HepG2 (cell line): Measurements from ENCODE around the gene TLN1. TPM values are rescaled to one million over a fixed set of nuclear protein-coding genes. Genes with fewer than 3 reads are reported as not detected.

Experiments used
- ATAC-seq: fragments of 200-7000 bp; cut with Tn5 transposase; 3 replicates; pipeline ENCODE4 v1.9.1; 2020; ENCODE audit warnings: mild to moderate bottlenecking, moderate library complexity
- BruUV-seq: library from RNA; stranded (reverse); fragments of 400-500 nt; replicated peaks from 2 replicates; lab custom pipeline; 2021; lab: Mats Ljungman, UMichigan
- CTCF ChIA-PET: fragments of 300-600 bp; formaldehyde crosslinking; extraction: SDS; loops from one replicate; lab custom pipeline; 2021; ENCODE audit warnings: low total read pairs, inconsistent platforms, low intra/inter-chr PET ratio; lab: Yijun Ruan, JAX
- POLR2A ChIA-PET: fragments of 350-600 bp; sonication (Branson Sonifier 250); formaldehyde crosslinking; loops from one replicate; lab custom pipeline; 2020; ENCODE audit warnings: antibody characterized with exemption, inconsistent platforms; lab: Yijun Ruan, JAX
- DNase-seq: peaks from one replicate; pipeline ENCODE4 v3.0.0-alpha.2; 2015; ENCODE audit warnings: low spot score
- FAIRE-seq: peaks from 3 replicates; lab custom pipeline; 2011; peaks lifted over from hg19 to GRCh38; lab: Jason Lieb, UNC
- H2AFZ ChIP-seq: one replicate; pipeline ENCODE4 v1.6.1; 2011; ENCODE audit warnings: low read length, inconsistent platforms
- H3K27ac ChIP-seq: fragments of 300-600 bp; 3 replicates; pipeline ENCODE4 v1.8.0; 2011; ENCODE audit warnings: mixed run types, mild to moderate bottlenecking, mixed read lengths, low read length, inconsistent platforms; ENCODE audit not compliant: insufficient read depth; ENCODE audit errors: extremely low read length
- H3K27me3 ChIP-seq, 2 experiments: fragments of 200-600 bp in 1 of 2; 2 replicates in 1 of 2; 3 replicates in 1 of 2; pipeline versions ENCODE4 v1.6.0 to v1.8.0; 2011; ENCODE audit warnings: low read length in 2 of 2, mild to moderate bottlenecking in 2 of 2, moderate library complexity in 2 of 2, inconsistent platforms in 1 of 2; ENCODE audit not compliant: insufficient read depth in 2 of 2, control insufficient read depth in 1 of 2
- H3K36me3 ChIP-seq, 2 experiments: fragments of 200-600 bp in 1 of 2; replicated peaks in 1 of 2; 2 replicates in 1 of 2; 3 replicates in 1 of 2; pipeline versions ENCODE4 v1.5.1 to v1.8.0; 2011; ENCODE audit warnings: low read length in 2 of 2, inconsistent platforms in 1 of 2; ENCODE audit not compliant: insufficient read depth in 2 of 2, control insufficient read depth in 1 of 2
- H3K4me1 ChIP-seq: 2 replicates; pipeline ENCODE4 v1.5.1; 2012; ENCODE audit warnings: low read length, inconsistent platforms; ENCODE audit not compliant: insufficient read depth
- H3K4me2 ChIP-seq: 2 replicates; pipeline ENCODE4 v1.6.0; 2011; ENCODE audit warnings: low read depth, low read length, inconsistent platforms
- H3K4me3 ChIP-seq, 3 experiments: fragments of 200-600 bp in 1 of 3; sonication (generic), shearing (Covaris generic) in 1 of 3; replicated peaks in 1 of 3; 2 replicates each; pipeline ENCODE4 v1.5.1; 2011 to 2016; ENCODE audit warnings: low read length in 3 of 3, inconsistent platforms in 2 of 3, low read depth in 2 of 3, mild to moderate bottlenecking in 2 of 3, control low read depth in 1 of 3, mixed read lengths in 1 of 3; ENCODE audit not compliant: insufficient read depth in 1 of 3
- H3K79me2 ChIP-seq: one replicate; pipeline ENCODE4 v1.6.1; 2011; ENCODE audit warnings: low read length, inconsistent platforms; ENCODE audit not compliant: insufficient read depth
- H3K9ac ChIP-seq: 2 replicates; pipeline ENCODE4 v1.6.0; 2011; ENCODE audit warnings: mild to moderate bottlenecking, low read depth, low read length, inconsistent platforms; ENCODE audit not compliant: insufficient read depth
- H3K9me3 ChIP-seq: 2 replicates; pipeline ENCODE4 v1.5.1; 2012; ENCODE audit warnings: mild to moderate bottlenecking, low read length
- H4K20me1 ChIP-seq: 2 replicates; pipeline ENCODE4 v1.6.0; 2011; ENCODE audit warnings: inconsistent platforms, mild to moderate bottlenecking, low read length, moderate library complexity; ENCODE audit not compliant: insufficient read depth
- FOXM1 ChIP-seq: sonication (generic); formaldehyde crosslinking; IDR thresholded peaks from 2 replicates; pipeline ENCODE4 v1.5.0; 2020; ENCODE audit warnings: missing genetic modification reagents
- GPBP1L1 ChIP-seq: sonication (generic); formaldehyde crosslinking; IDR thresholded peaks from 2 replicates; pipeline ENCODE4 v1.5.0; 2020; ENCODE audit warnings: mild to moderate bottlenecking, missing genetic modification reagents
- LCORL ChIP-seq, 2 experiments: fragments of 450-650 bp in 1 of 2; sonication (generic) in 1 of 2; formaldehyde crosslinking in 1 of 2; IDR thresholded peaks; 2 replicates each; pipeline versions ENCODE4 v1.5.0 to v1.6.1; 2017 to 2020; ENCODE audit warnings: antibody characterized with exemption in 1 of 2, missing genetic modification reagents in 1 of 2
- MIER2 ChIP-seq: IDR thresholded peaks from 2 replicates; pipeline ENCODE4 v1.6.1; 2016; ENCODE audit warnings: missing biosample characterization, missing genetic modification reagents
- MLX ChIP-seq: IDR thresholded peaks from 2 replicates; pipeline ENCODE4 v1.6.1; 2016
- MTF1 ChIP-seq: sonication (generic); formaldehyde crosslinking; IDR thresholded peaks from 2 replicates; pipeline ENCODE4 v1.5.0; 2020; ENCODE audit warnings: missing genetic modification reagents
- NR2F2 ChIP-seq: IDR thresholded peaks from 2 replicates; pipeline ENCODE4 v1.6.1; 2012; ENCODE audit warnings: low read depth, inconsistent platforms, borderline replicate concordance
- SCMH1 ChIP-seq: sonication (generic); formaldehyde crosslinking; IDR thresholded peaks from 2 replicates; pipeline ENCODE4 v1.9.0; 2021; ENCODE audit warnings: missing genetic modification reagents, mild to moderate bottlenecking, borderline replicate concordance
- TARDBP ChIP-seq: sonication (generic); formaldehyde crosslinking; IDR thresholded peaks from 2 replicates; pipeline ENCODE4 v1.8.0; 2022; ENCODE audit warnings: mild to moderate bottlenecking, missing genetic modification reagents
- ZNF607 ChIP-seq: sonication (generic); formaldehyde crosslinking; IDR thresholded peaks from 2 replicates; pipeline ENCODE4 v1.5.1; 2020; ENCODE audit warnings: missing genetic modification reagents, mild to moderate bottlenecking, borderline replicate concordance
- ZNF775 ChIP-seq: sonication (generic); formaldehyde crosslinking; IDR thresholded peaks from 2 replicates; pipeline ENCODE4 v1.4.0; 2020; ENCODE audit warnings: missing genetic modification reagents, mild to moderate bottlenecking, moderate library complexity, borderline replicate concordance
- ZNF800 ChIP-seq: sonication (generic); formaldehyde crosslinking; IDR thresholded peaks from 2 replicates; pipeline ENCODE4 v1.4.0; 2020; ENCODE audit warnings: missing genetic modification reagents
- ZNF883 ChIP-seq: sonication (generic); formaldehyde crosslinking; IDR thresholded peaks from 2 replicates; pipeline ENCODE4 v1.5.1; 2020; ENCODE audit warnings: mild to moderate bottlenecking, missing genetic modification reagents; ENCODE audit errors: not compliant biosample characterization
- WGBS: methylation state at CpG from one replicate; pipeline ENCODE4 v1.1.6; 2017; ENCODE audit warnings: low lambda C conversion rate; 5-methylcytosine and 5-hydroxymethylcytosine counted together
- in situ Hi-C: cut with HindIII; loops from 2 replicates; pipeline ENCODE4 v1.10.0; 2017; ENCODE audit warnings: low pct_unique_long_range_greater_than_20kb; ENCODE audit not compliant: extremely low pct_ligation_motif_present
- intact Hi-C: fragments of 100-400 bp; cut with micrococcal nuclease; formaldehyde crosslinking; loops from one replicate; pipeline ENCODE4 v1.10.0; 2022; ENCODE audit not compliant: unreplicated experiment
- polyA plus RNA-seq, 8 experiments: library from polyadenylated mRNA; depleted of rRNA in 3 of 8; stranded (reverse) in 7 of 8; unstranded in 1 of 8; fragments of >200 nt; fragmentation: Illumina TruSeq in 4 of 8; extraction: Trizol in 4 of 8; gene quantifications; 2 replicates each; pipeline versions ENCODE4 v1.2.1 to v1.2.3, GENCODE V29; 2011 to 2016; ENCODE audit warnings: low read depth in 4 of 8, missing spikeins in 1 of 8, mixed read lengths in 1 of 8; ENCODE audit not compliant: insufficient read depth in 1 of 8
- total RNA-seq, 5 experiments: library from RNA; depleted of rRNA; stranded (reverse); fragments of >200 nt; fragmentation: Illumina TruSeq; extraction: Trizol; gene quantifications; 2 replicates each; pipeline ENCODE4 v1.2.3, GENCODE V29; 2016; ENCODE audit warnings: low read depth in 1 of 5
- TF ChIP-seq, protein P1 (sequence below): conservative IDR thresholded peaks from 2 replicates; pipeline ENCODE4 v1.6.1; 2018; ENCODE audit warnings: missing genetic modification reagents

The TLN1 gene
- total and polyA plus RNA-seq, 2 of the 13 experiments (the other 11 are each of a cell fraction or from before 2014, with no cell fraction given) = 35.2 to 51.8 TPM

DNA sequence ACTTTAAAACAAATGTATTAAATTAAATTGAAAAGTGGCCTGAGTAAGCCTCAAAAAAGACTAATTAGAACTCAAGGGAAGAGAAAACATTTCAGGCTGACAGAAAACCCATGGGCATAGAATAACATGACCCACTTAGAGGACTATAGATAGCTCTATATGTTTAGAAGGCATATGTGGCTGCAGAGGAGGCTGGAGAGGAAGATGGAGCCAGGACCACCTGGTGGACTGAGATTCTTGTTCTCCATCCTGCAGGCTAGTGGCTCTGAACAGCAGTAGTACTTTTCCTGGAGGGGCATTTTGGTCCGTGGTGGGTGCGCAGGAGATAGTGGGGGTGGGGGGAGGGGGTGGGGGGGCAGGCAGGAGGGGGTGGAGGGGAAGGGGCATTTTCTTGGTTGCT is 49.1 kb upstream of the TLN1 start:
- H3K4me3 ChIP-seq = no peak overlapping the region
- no peak overlapping the region for H3K27ac ChIP-seq
- H3K9me3 ChIP-seq = no peaks in the 10 kb centered on the region
- FAIRE-seq (no peak), DNase-seq (no peak), ATAC-seq (no peak)
- POLR2A ChIA-PET = no interaction called here
- no peak overlapping the region for H3K4me2 ChIP-seq
- TF ChIP-seq MLX (CRISPR knock-in tag) = no peak
- no peak for TF ChIP-seq TARDBP (CRISPR knock-in tag)
- no peak for TF ChIP-seq SCMH1
- no peak for TF ChIP-seq ZNF607 (CRISPR knock-in tag)
- TF ChIP-seq MIER2 (CRISPR knock-in tag) = no peak
- TF ChIP-seq GPBP1L1 = no peak
- no peak for TF ChIP-seq NR2F2
- TF ChIP-seq, protein P1, sequence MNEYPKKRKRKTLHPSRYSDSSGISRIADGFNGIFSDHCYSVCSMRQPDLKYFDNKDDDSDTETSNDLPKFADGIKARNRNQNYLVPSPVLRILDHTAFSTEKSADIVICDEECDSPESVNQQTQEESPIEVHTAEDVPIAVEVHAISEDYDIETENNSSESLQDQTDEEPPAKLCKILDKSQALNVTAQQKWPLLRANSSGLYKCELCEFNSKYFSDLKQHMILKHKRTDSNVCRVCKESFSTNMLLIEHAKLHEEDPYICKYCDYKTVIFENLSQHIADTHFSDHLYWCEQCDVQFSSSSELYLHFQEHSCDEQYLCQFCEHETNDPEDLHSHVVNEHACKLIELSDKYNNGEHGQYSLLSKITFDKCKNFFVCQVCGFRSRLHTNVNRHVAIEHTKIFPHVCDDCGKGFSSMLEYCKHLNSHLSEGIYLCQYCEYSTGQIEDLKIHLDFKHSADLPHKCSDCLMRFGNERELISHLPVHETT (CRISPR knock-in tag) = no peak
- no peak for TF ChIP-seq ZNF775 (CRISPR knock-in tag)
- no peak for TF ChIP-seq LCORL (IDR thresholded peaks at IDR 0.05)
- no peak for TF ChIP-seq LCORL (CRISPR knock-in tag; IDR thresholded peaks at IDR 0.05)
- TF ChIP-seq FOXM1 (CRISPR knock-in tag) = no peak
- TF ChIP-seq MTF1 = no peak
- no peak for TF ChIP-seq ZNF800 (CRISPR knock-in tag)
- TF ChIP-seq ZNF883 (CRISPR knock-in tag) = no peak
- intact Hi-C loops (no loop called here), in situ Hi-C loops (no loop called here)
- CTCF ChIA-PET = no interaction called here
- no peak overlapping the region for H2AFZ ChIP-seq
- BruUV-seq = TSS peak; percentile 41
- peaks cover under 1% of the 10 kb centered on the region; the same call in 1 of the 2 replicates for H3K4me1 ChIP-seq
- H4K20me1 ChIP-seq = no peaks in the 10 kb centered on the region
- H3K79me2 ChIP-seq = no peaks in the 10 kb centered on the region
- WGBS = 87% methylated on average over 2 of the region's 2 CpGs
- H3K27me3 ChIP-seq = no peaks in the 10 kb centered on the region
- no peak overlapping the region for H3K9ac ChIP-seq
- peaks cover 1 to 10% of the 10 kb centered on the region in 2 experiments; a peak in 3 of 5 replicates for H3K36me3 ChIP-seq
